ENCODE data around the gene AMOTL1.

The AMOTL1 gene

GRCh38 chr11:94759522-94759921 is 8.6 kb upstream of the AMOTL1 start:
- TF ChIP-seq, protein P1, sequence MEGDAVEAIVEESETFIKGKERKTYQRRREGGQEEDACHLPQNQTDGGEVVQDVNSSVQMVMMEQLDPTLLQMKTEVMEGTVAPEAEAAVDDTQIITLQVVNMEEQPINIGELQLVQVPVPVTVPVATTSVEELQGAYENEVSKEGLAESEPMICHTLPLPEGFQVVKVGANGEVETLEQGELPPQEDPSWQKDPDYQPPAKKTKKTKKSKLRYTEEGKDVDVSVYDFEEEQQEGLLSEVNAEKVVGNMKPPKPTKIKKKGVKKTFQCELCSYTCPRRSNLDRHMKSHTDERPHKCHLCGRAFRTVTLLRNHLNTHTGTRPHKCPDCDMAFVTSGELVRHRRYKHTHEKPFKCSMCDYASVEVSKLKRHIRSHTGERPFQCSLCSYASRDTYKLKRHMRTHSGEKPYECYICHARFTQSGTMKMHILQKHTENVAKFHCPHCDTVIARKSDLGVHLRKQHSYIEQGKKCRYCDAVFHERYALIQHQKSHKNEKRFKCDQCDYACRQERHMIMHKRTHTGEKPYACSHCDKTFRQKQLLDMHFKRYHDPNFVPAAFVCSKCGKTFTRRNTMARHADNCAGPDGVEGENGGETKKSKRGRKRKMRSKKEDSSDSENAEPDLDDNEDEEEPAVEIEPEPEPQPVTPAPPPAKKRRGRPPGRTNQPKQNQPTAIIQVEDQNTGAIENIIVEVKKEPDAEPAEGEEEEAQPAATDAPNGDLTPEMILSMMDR (IDR thresholded peaks at IDR 0.05; ENCODE audit: insufficient read depth, missing control alignments) = no peak
- DNase-seq (ENCODE audit: insufficient read length, low spot score) (no peak), FAIRE-seq (no peak)

- TF ChIP-seq, protein P1 (IDR thresholded peaks at IDR 0.05; ENCODE audit: insufficient read depth, missing control alignments) = no peak
- no peak for FAIRE-seq
- DNase-seq (ENCODE audit: insufficient read length, low spot score) = no peak
Measured at GRCh38 chr11:94760296-94760695, 7.9 kb upstream of the AMOTL1 start.

GRCh38 chr11:94762208-94762607 is 5.9 kb upstream of the AMOTL1 start:
- DNase-seq (ENCODE audit: insufficient read length, low spot score) (no peak), FAIRE-seq (no peak)
- TF ChIP-seq, protein P1 (IDR thresholded peaks at IDR 0.05; ENCODE audit: insufficient read depth, missing control alignments) = peak; percentile 47

DNA sequence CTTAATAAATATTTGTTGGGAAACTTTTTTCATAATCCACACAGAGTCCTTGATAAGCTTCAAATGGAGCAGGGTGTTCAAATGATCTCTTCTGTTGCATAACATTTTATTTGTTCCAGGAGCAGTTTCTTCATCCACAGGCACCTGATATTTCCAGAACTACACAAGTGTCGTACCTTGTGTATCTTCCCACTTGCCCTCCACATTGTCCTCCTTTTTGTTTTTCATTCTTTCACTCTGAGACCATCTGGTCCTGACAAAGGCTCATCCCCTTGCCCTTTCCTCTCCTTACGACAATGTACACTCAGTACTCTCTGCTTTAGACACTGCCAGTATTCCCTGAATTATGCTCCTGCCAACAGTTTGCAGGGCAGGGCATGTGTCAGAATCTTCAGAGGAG is 5.2 kb upstream of the AMOTL1 start:
- FAIRE-seq (no peak), DNase-seq (ENCODE audit: insufficient read length, low spot score) (no peak)
- TF ChIP-seq, protein P1 (IDR thresholded peaks at IDR 0.05; ENCODE audit: insufficient read depth, missing control alignments) = no peak

DNA sequence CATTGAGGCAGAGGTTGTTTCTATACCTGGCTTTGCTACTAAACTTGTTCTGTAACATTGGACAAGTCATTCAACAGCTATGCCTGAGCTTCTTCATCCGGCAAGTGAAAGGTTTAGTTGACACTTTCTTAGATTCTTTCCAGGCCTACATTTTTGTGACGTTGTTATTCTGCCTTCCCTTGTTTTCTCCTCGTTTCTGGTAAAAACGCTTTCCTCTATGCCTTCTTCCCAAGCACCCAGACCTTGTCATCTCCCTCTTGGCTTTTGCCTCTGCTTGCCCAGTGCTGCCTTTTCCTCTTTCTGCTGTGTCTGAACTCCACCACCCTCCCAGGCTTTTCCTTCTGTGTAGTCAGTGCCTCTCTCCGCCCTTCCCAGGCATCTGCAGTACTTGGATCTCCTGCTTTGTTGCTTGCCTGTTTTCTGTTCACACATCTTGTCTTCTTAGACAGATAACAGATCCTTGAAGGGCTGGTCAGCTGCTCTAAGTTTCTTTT is 1.4 kb upstream of the AMOTL1 start:
- TF ChIP-seq, protein P1 (IDR thresholded peaks at IDR 0.05; ENCODE audit: insufficient read depth, missing control alignments) = no peak
- no peak for DNase-seq (ENCODE audit: insufficient read length, low spot score)
- no peak for FAIRE-seq

GRCh38 chr11:94767291-94767690 is 865 bp upstream of the AMOTL1 start:
- DNase-seq (ENCODE audit: insufficient read length, low spot score) (no peak), FAIRE-seq (no peak)
- TF ChIP-seq, protein P1 (IDR thresholded peaks at IDR 0.05; ENCODE audit: insufficient read depth, missing control alignments) = no peak

GRCh38 chr11:94768602-94769541 is 716 bp downstream of the AMOTL1 start:
- FAIRE-seq = no peak
- TF ChIP-seq, protein P1 (IDR thresholded peaks at IDR 0.05; ENCODE audit: insufficient read depth, missing control alignments) = no peak
- DNase-seq (ENCODE audit: insufficient read length, low spot score) = no peak
